ENCODE results near the gene IPPK.

DNA sequence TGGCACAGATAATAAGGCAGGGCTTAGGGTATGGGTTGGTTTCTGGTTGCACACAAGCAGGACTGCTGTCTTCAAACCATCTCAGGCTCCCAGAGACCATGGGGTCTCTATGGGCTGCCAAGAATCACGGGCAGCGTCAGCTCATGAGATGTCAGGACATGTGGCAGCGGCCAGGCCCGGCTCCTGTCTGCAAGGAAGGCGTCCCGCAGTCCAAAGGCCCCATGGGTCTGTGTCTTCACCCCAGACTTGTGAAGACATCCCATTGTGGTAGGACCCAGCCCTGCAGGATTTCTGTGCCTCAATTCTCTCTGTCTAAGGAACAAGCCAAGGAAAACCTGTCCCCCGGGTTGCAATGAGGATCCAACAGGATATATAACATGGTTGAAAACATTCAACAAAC lies 32.6 kb downstream of the IPPK start:
- TF ChIP-seq, protein P1, sequence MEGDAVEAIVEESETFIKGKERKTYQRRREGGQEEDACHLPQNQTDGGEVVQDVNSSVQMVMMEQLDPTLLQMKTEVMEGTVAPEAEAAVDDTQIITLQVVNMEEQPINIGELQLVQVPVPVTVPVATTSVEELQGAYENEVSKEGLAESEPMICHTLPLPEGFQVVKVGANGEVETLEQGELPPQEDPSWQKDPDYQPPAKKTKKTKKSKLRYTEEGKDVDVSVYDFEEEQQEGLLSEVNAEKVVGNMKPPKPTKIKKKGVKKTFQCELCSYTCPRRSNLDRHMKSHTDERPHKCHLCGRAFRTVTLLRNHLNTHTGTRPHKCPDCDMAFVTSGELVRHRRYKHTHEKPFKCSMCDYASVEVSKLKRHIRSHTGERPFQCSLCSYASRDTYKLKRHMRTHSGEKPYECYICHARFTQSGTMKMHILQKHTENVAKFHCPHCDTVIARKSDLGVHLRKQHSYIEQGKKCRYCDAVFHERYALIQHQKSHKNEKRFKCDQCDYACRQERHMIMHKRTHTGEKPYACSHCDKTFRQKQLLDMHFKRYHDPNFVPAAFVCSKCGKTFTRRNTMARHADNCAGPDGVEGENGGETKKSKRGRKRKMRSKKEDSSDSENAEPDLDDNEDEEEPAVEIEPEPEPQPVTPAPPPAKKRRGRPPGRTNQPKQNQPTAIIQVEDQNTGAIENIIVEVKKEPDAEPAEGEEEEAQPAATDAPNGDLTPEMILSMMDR (IDR thresholded peaks at IDR 0.05): no peak
- TF ChIP-seq POLR2A (IDR thresholded peaks at IDR 0.05): no peak

Measured in testis (tissue), 2 donors.